GM23248 (cell line): ENCODE results near the gene FCN2. TPM values are rescaled to one million over a fixed set of nuclear protein-coding genes. Genes with fewer than 3 reads are reported as not detected.

Experiments
- DNase-seq: peaks from one replicate; pipeline ENCODE4 v3.0.0-alpha.2; 2015
- H2AFZ ChIP-seq: fragments of 200-600 bp; sonication (generic); 2 replicates; pipeline ENCODE4 v1.6.1; 2016; ENCODE audit warnings: antibody characterized with exemption
- H3F3A ChIP-seq: fragments of 200-600 bp; sonication (generic); 2 replicates; pipeline ENCODE4 v1.6.1; 2016; ENCODE audit warnings: mild to moderate bottlenecking, antibody characterized with exemption, mixed run types; ENCODE audit not compliant: insufficient read depth
- H3K27ac ChIP-seq: fragments of 200-600 bp; sonication (generic); 2 replicates; pipeline ENCODE4 v1.5.1; 2016; ENCODE audit warnings: mild to moderate bottlenecking
- H3K27me3 ChIP-seq: fragments of 200-600 bp; sonication (generic); replicated peaks from 2 replicates; pipeline ENCODE4 v1.6.1; 2016; ENCODE audit warnings: mild to moderate bottlenecking; ENCODE audit not compliant: insufficient read depth
- H3K36me3 ChIP-seq: fragments of 200-600 bp; sonication (generic); 2 replicates; pipeline ENCODE4 v1.6.1; 2016; ENCODE audit warnings: low read depth, mild to moderate bottlenecking
- H3K4me1 ChIP-seq: fragments of 200-600 bp; sonication (generic); 2 replicates; pipeline ENCODE4 v1.6.1; 2016; ENCODE audit warnings: mild to moderate bottlenecking; ENCODE audit not compliant: insufficient read depth
- H3K4me2 ChIP-seq: fragments of 200-600 bp; sonication (generic); one replicate; pipeline ENCODE4 v1.6.1; 2016; ENCODE audit warnings: mild to moderate bottlenecking; ENCODE audit not compliant: unreplicated experiment
- H3K4me3 ChIP-seq: fragments of 200-600 bp; sonication (generic); 2 replicates; pipeline ENCODE4 v1.5.1; 2016; ENCODE audit warnings: mild to moderate bottlenecking
- H3K79me2 ChIP-seq: fragments of 200-600 bp; sonication (generic); 2 replicates; pipeline ENCODE4 v1.6.1; 2016; ENCODE audit warnings: mild to moderate bottlenecking; ENCODE audit not compliant: insufficient read depth
- H3K9ac ChIP-seq: fragments of 200-600 bp; sonication (generic); 2 replicates; pipeline ENCODE4 v1.6.1; 2016; ENCODE audit warnings: mild to moderate bottlenecking
- H3K9me2 ChIP-seq: fragments of 200-600 bp; sonication (generic); 2 replicates; pipeline ENCODE4 v1.6.1; 2016; ENCODE audit warnings: mixed run types, mild to moderate bottlenecking, moderate library complexity; ENCODE audit not compliant: insufficient read depth
- H3K9me3 ChIP-seq: fragments of 200-600 bp; sonication (generic); one replicate; pipeline ENCODE4 v1.6.1; 2017; ENCODE audit warnings: low read depth
- H4K20me1 ChIP-seq: fragments of 200-600 bp; sonication (generic); 2 replicates; pipeline ENCODE4 v1.6.0; 2016; ENCODE audit not compliant: insufficient read depth
- EZH2 ChIP-seq: fragments of 200-600 bp; sonication (generic); IDR thresholded peaks from 2 replicates; pipeline ENCODE4 v1.6.1; 2018; ENCODE audit warnings: antibody characterized with exemption, mild to moderate bottlenecking; ENCODE audit not compliant: insufficient read depth, poor library complexity, severe bottlenecking
- EZH2phosphoT487 ChIP-seq: fragments of 200-600 bp; sonication (generic); IDR thresholded peaks from 2 replicates; pipeline ENCODE4 v1.6.1; 2018; ENCODE audit warnings: antibody characterized with exemption, moderate library complexity, mild to moderate bottlenecking, low read depth; ENCODE audit not compliant: insufficient read depth
- WGBS, 2 experiments: methylation state at CpG; one replicate each; pipeline ENCODE4 v1.1.6; 2015 to 2017; ENCODE audit warnings: low lambda C conversion rate in 2 of 2, low coverage in 1 of 2; ENCODE audit errors: missing lambda C conversion rate in 2 of 2; 5-methylcytosine and 5-hydroxymethylcytosine counted together
- in situ Hi-C: fragments of 300-500 bp; cut with MboI; formaldehyde crosslinking; loops from 2 replicates; pipeline ENCODE4 v1.15.0; 2020
- polyA plus RNA-seq: library from polyadenylated mRNA; unstranded; fragments of >200 nt; fragmentation: Nextera tagmentation; extraction: Ambion mirVana; gene quantifications from 2 replicates; pipeline ENCODE4 v1.2.1, GENCODE V29; 2016
- total RNA-seq: library from RNA; depleted of rRNA; stranded (reverse); fragments of >200 nt; shearing (Covaris generic); gene quantifications from 2 replicates; pipeline ENCODE4 v1.2.3, GENCODE V29; 2014

Gene FCN2
- total and polyA plus RNA-seq, 2 experiments from 2014 or later: not detected

GRCh38 chr9:134898319-134898718 lies 17.7 kb downstream of the FCN2 start:
- Histone ChIP-seq H3K9me2 (no peaks in the 10 kb centered on the region), H3K4me3 (no peak overlapping the region), H4K20me1 (no peaks in the 10 kb centered on the region), H2AFZ (no peak overlapping the region), H3K4me1 (no peaks in the 10 kb centered on the region), H3K9me3 (no peaks in the 10 kb centered on the region), H3K79me2 (no peaks in the 10 kb centered on the region), H3K36me3 (no peaks in the 10 kb centered on the region), H3K4me2 (no peak overlapping the region), H3K27me3 (peaks cover 39% of the 10 kb centered on the region), H3K27ac (no peak overlapping the region), H3F3A (no peaks in the 10 kb centered on the region), H3K9ac (no peak overlapping the region)
- in situ Hi-C loops: no loop called here
- WGBS, 2 experiments: 8 to 20% methylated on average over 2 of the region's 2 CpGs
- TF ChIP-seq EZH2phosphoT487 (no peak), EZH2 (no peak)
- no peak for DNase-seq

- in situ Hi-C loops: no loop called here
- H3K4me3 ChIP-seq: no peak overlapping the region
- no peaks in the 10 kb centered on the region for H3K79me2 ChIP-seq
- H3K27me3 ChIP-seq: peaks cover 41% of the 10 kb centered on the region
- no peak overlapping the region for H3K4me2 ChIP-seq
- H3F3A ChIP-seq: no peaks in the 10 kb centered on the region
- H2AFZ ChIP-seq: no peak overlapping the region
- H3K36me3 ChIP-seq: no peaks in the 10 kb centered on the region
- no peaks in the 10 kb centered on the region for H3K9me2 ChIP-seq
- DNase-seq: no peak
- H3K4me1 ChIP-seq: no peaks in the 10 kb centered on the region
- no peak overlapping the region for H3K27ac ChIP-seq
- TF ChIP-seq EZH2 (no peak), EZH2phosphoT487 (no peak)
- no peak overlapping the region for H3K9ac ChIP-seq
- WGBS, 2 experiments: 53 to 60% methylated on average over 3 of the region's 3 CpGs
- H3K9me3 ChIP-seq: no peaks in the 10 kb centered on the region
- no peaks in the 10 kb centered on the region for H4K20me1 ChIP-seq
Measured at GRCh38 chr9:134899168-134899567, 18.6 kb downstream of the FCN2 start.

GRCh38 chr9:134899818-134900217 lies 19.2 kb downstream of the FCN2 start:
- no peaks in the 10 kb centered on the region for H3K9me2 ChIP-seq
- no peaks in the 10 kb centered on the region for H3K36me3 ChIP-seq
- no peak overlapping the region for H3K4me2 ChIP-seq
- no peak overlapping the region for H3K4me3 ChIP-seq
- no peaks in the 10 kb centered on the region for H3F3A ChIP-seq
- H2AFZ ChIP-seq: no peak overlapping the region
- in situ Hi-C loops: no loop called here
- no peaks in the 10 kb centered on the region for H3K79me2 ChIP-seq
- no peaks in the 10 kb centered on the region for H3K4me1 ChIP-seq
- H4K20me1 ChIP-seq: no peaks in the 10 kb centered on the region
- no peaks in the 10 kb centered on the region for H3K9me3 ChIP-seq
- no peak overlapping the region for H3K27ac ChIP-seq
- no peak overlapping the region for H3K9ac ChIP-seq
- DNase-seq: no peak
- 31 to 48% methylated on average over 1 of the region's 1 CpG for WGBS, 2 experiments
- H3K27me3 ChIP-seq: peaks cover 47% of the 10 kb centered on the region
- TF ChIP-seq EZH2phosphoT487: no peak
- no peak for TF ChIP-seq EZH2

- in situ Hi-C loops: no loop called here
Measured at GRCh38 chr9:134902936-134903335, 22.3 kb downstream of the FCN2 start.

GRCh38 chr9:134908524-134909309 lies 28.1 kb downstream of the FCN2 start:
- 52 to 58% methylated on average over 13 of the region's 13 CpGs for WGBS, 2 experiments
- H2AFZ ChIP-seq: no peak overlapping the region
- no peak overlapping the region for H3K4me2 ChIP-seq
- peaks cover 25% of the 10 kb centered on the region for H3K27me3 ChIP-seq
- H3K4me1 ChIP-seq: no peaks in the 10 kb centered on the region
- H3K9ac ChIP-seq: no peak overlapping the region
- H3F3A ChIP-seq: no peaks in the 10 kb centered on the region
- no peaks in the 10 kb centered on the region for H3K36me3 ChIP-seq
- H3K79me2 ChIP-seq: no peaks in the 10 kb centered on the region
- no peaks in the 10 kb centered on the region for H3K9me2 ChIP-seq
- no peaks in the 10 kb centered on the region for H4K20me1 ChIP-seq
- H3K4me3 ChIP-seq: no peak overlapping the region
- no peak for DNase-seq
- no peak for TF ChIP-seq EZH2
- no peak for TF ChIP-seq EZH2phosphoT487
- no peaks in the 10 kb centered on the region for H3K9me3 ChIP-seq
- no peak overlapping the region for H3K27ac ChIP-seq
- in situ Hi-C loops: no loop called here

More at GRCh38 chr9:134902936-134903335, 22.3 kb downstream of the FCN2 start:
- Histone ChIP-seq H3K4me3 (no peak overlapping the region), H3K9me2 (no peaks in the 10 kb centered on the region), H4K20me1 (no peaks in the 10 kb centered on the region), H3K4me2 (no peak overlapping the region), H3K27me3 (peaks cover 47% of the 10 kb centered on the region), H3K36me3 (no peaks in the 10 kb centered on the region), H3K9ac (no peak overlapping the region), H3K9me3 (no peaks in the 10 kb centered on the region), H3K27ac (no peak overlapping the region), H3F3A (no peaks in the 10 kb centered on the region), H2AFZ (no peak overlapping the region), H3K79me2 (no peaks in the 10 kb centered on the region), H3K4me1 (no peaks in the 10 kb centered on the region)
- TF ChIP-seq EZH2: no peak
- no peak for TF ChIP-seq EZH2phosphoT487
- no peak for DNase-seq
- 0 to 3% methylated on average over 3 of the region's 3 CpGs for WGBS, 2 experiments
